A549 (cell line): ENCODE data around the gene IFITM1. TPM values are rescaled to one million over a fixed set of nuclear protein-coding genes. Genes with fewer than 3 reads are reported as not detected.

Source experiments
- ATAC-seq, 2 experiments: fragments of 200-7000 bp in 1 of 2; fragments of >200 bp in 1 of 2; cut with Nextera tagmentation in 1 of 2; cut with Tn5 transposase in 1 of 2; 3 replicates each; pipeline versions ENCODE4 v1.8.0 to v1.9.1; 2018 to 2020; ENCODE audit warnings: mild to moderate bottlenecking in 1 of 2, moderate library complexity in 1 of 2
- CTCF ChIA-PET: fragments of 300-600 bp; sonication (Branson Sonifier 250); formaldehyde crosslinking; extraction: SDS; loops from one replicate; lab custom pipeline; 2021; ENCODE audit warnings: antibody characterized with exemption, inconsistent platforms; lab: Yijun Ruan, JAX
- POLR2A ChIA-PET: fragments of 350-600 bp; formaldehyde crosslinking; extraction: SDS; loops from one replicate; lab custom pipeline; 2021; ENCODE audit warnings: antibody characterized with exemption, inconsistent platforms; lab: Yijun Ruan, JAX
- DNase-seq, 2 experiments: peaks; one replicate each; pipeline versions ENCODE4 v3.0.0 to v3.0.0-alpha.2; 2011 to 2016; ENCODE audit warnings: low read depth in 1 of 2, low spot score in 1 of 2
- FAIRE-seq: peaks from 2 replicates; lab custom pipeline; 2011; peaks lifted over from hg19 to GRCh38; lab: Jason Lieb, UNC
- H3K27ac ChIP-seq, 2 experiments: fragments of >200 bp; sonication (Bioruptor Twin); formaldehyde crosslinking; 3 replicates each; pipeline ENCODE4 v1.5.1; 2016 to 2017
- H3K4me1 ChIP-seq: fragments of >200 bp; sonication (Bioruptor Twin); formaldehyde crosslinking; 3 replicates; pipeline ENCODE4 v1.6.1; 2016
- H3K4me2 ChIP-seq: fragments of >200 bp; sonication (Bioruptor Twin); formaldehyde crosslinking; 3 replicates; pipeline ENCODE4 v1.6.1; 2016
- H3K4me3 ChIP-seq: fragments of >200 bp; sonication (Bioruptor Twin); formaldehyde crosslinking; 3 replicates; pipeline ENCODE4 v1.5.1; 2016
- H3K9me3 ChIP-seq: fragments of >200 bp; sonication (Bioruptor Twin); formaldehyde crosslinking; 3 replicates; pipeline ENCODE4 v1.6.1; 2016
- CBX8 ChIP-seq: fragments of 200-600 bp; sonication (generic); IDR thresholded peaks from 2 replicates; pipeline ENCODE4 v1.6.1; 2016
- EHF ChIP-seq: fragments of 250-450 bp; sonication (Bioruptor Pico); IDR thresholded peaks from 2 replicates; pipeline ENCODE4 v1.5.0; 2020; ENCODE audit warnings: mild to moderate bottlenecking
- EHMT2 ChIP-seq: fragments of 200-600 bp; sonication (generic); IDR thresholded peaks from 2 replicates; pipeline ENCODE4 v1.6.1; 2016; ENCODE audit warnings: antibody characterized with exemption, low read depth, mild to moderate bottlenecking, moderate library complexity
- ESRRA ChIP-seq: fragments of 150-350 bp; IDR thresholded peaks from 2 replicates; pipeline ENCODE4 v1.6.1; 2014; ENCODE audit warnings: mild to moderate bottlenecking, low read length, borderline replicate concordance
- FOSB ChIP-seq: fragments of 250-450 bp; sonication (Bioruptor Pico); IDR thresholded peaks from 2 replicates; pipeline ENCODE4 v1.5.0; 2020; ENCODE audit warnings: mild to moderate bottlenecking, moderate library complexity
- FOSL2 ChIP-seq, 2 experiments: fragments of 450-650 bp in 1 of 2; fragments of >200 bp in 1 of 2; sonication (Bioruptor Twin) in 1 of 2; formaldehyde crosslinking; IDR thresholded peaks; 2 replicates each; pipeline versions ENCODE4 v1.5.0 to v1.6.1; 2016 to 2020; ENCODE audit warnings: mild to moderate bottlenecking in 1 of 2, moderate library complexity in 1 of 2
- HEYL ChIP-seq: fragments of 250-450 bp; sonication (Bioruptor Pico); IDR thresholded peaks from 2 replicates; pipeline ENCODE4 v1.8.0; 2021; ENCODE audit warnings: mild to moderate bottlenecking, moderate library complexity
- HOXB13 ChIP-seq: fragments of 250-450 bp; sonication (Bioruptor Pico); IDR thresholded peaks from 2 replicates; pipeline ENCODE4 v1.5.0; 2020; ENCODE audit warnings: low read depth, mild to moderate bottlenecking, moderate library complexity
- HOXB5 ChIP-seq: fragments of 250-450 bp; sonication (Bioruptor Pico); IDR thresholded peaks from 2 replicates; pipeline ENCODE4 v1.5.0; 2020; ENCODE audit warnings: mild to moderate bottlenecking, moderate library complexity
- KDM1A ChIP-seq: fragments of 200-600 bp; sonication (generic); IDR thresholded peaks from 2 replicates; pipeline ENCODE4 v1.6.1; 2016; ENCODE audit warnings: low read depth, mild to moderate bottlenecking
- MAFK ChIP-seq: fragments of 450-650 bp; IDR thresholded peaks from 2 replicates; pipeline ENCODE4 v1.6.1; 2014; ENCODE audit not compliant: partially characterized antibody
- MAZ ChIP-seq: fragments of 150-350 bp; IDR thresholded peaks from 2 replicates; pipeline ENCODE4 v1.6.1; 2014; ENCODE audit warnings: antibody characterized with exemption, low read depth, low read length, borderline replicate concordance
- NR3C1 ChIP-seq: fragments of >200 bp; sonication (Bioruptor Twin); formaldehyde crosslinking; IDR thresholded peaks from 3 replicates; pipeline ENCODE4 v1.6.1; 2017
- RAD21 ChIP-seq, 2 experiments: fragments of >200 bp in 1 of 2; sonication (Bioruptor Twin) in 1 of 2; formaldehyde crosslinking in 1 of 2; IDR thresholded peaks in 1 of 2; conservative IDR thresholded peaks in 1 of 2; 2 replicates in 1 of 2; 3 replicates in 1 of 2; pipeline ENCODE4 v1.6.1; 2012 to 2018; ENCODE audit warnings: inconsistent platforms in 1 of 2
- RNF2 ChIP-seq: fragments of 200-600 bp; sonication (generic); IDR thresholded peaks from 2 replicates; pipeline ENCODE4 v1.6.1; 2016; ENCODE audit warnings: low read depth, mild to moderate bottlenecking, antibody characterized with exemption, moderate library complexity, borderline replicate concordance
- ZNF302 ChIP-seq: fragments of 250-450 bp; sonication (Bioruptor Pico); IDR thresholded peaks from 2 replicates; pipeline ENCODE4 v1.9.0; 2021; ENCODE audit warnings: inconsistent platforms, mild to moderate bottlenecking, moderate library complexity
- WGBS: methylation state at CpG from one replicate; pipeline ENCODE4 v1.1.6; 2017; ENCODE audit errors: missing lambda C conversion rate; 5-methylcytosine and 5-hydroxymethylcytosine counted together
- polyA plus RNA-seq, 4 experiments: library from polyadenylated mRNA; depleted of rRNA in 3 of 4; stranded (reverse); fragments of >200 nt; fragmentation: RNase III in 1 of 4; extraction: RNeasy Plus Mini Kit Qiagen cat#74134 plus additional on column Dnase treatment in 1 of 4; gene quantifications; 2 replicates in 3 of 4; 3 replicates in 1 of 4; pipeline ENCODE4 v1.2.3, GENCODE V29; 2011 to 2017
- TF ChIP-seq, protein P1 (sequence below): fragments of 150-350 bp; IDR thresholded peaks from 2 replicates; pipeline ENCODE4 v1.6.1; 2014; ENCODE audit warnings: low read depth, mild to moderate bottlenecking, low read length
- TF ChIP-seq, protein P2 (sequence below): IDR thresholded peaks from 2 replicates; pipeline ENCODE4 v1.6.1; 2012; ENCODE audit warnings: low read depth, borderline replicate concordance
- TF ChIP-seq, protein P3 (sequence below): fragments of 450-650 bp; IDR thresholded peaks from 2 replicates; pipeline ENCODE4 v1.6.1; 2014; ENCODE audit warnings: antibody characterized with exemption

Gene IFITM1
- polyA plus RNA-seq, 2 of the 4 experiments (the other 2 are of a cell fraction): 0.14 to 1.7 TPM

DNA sequence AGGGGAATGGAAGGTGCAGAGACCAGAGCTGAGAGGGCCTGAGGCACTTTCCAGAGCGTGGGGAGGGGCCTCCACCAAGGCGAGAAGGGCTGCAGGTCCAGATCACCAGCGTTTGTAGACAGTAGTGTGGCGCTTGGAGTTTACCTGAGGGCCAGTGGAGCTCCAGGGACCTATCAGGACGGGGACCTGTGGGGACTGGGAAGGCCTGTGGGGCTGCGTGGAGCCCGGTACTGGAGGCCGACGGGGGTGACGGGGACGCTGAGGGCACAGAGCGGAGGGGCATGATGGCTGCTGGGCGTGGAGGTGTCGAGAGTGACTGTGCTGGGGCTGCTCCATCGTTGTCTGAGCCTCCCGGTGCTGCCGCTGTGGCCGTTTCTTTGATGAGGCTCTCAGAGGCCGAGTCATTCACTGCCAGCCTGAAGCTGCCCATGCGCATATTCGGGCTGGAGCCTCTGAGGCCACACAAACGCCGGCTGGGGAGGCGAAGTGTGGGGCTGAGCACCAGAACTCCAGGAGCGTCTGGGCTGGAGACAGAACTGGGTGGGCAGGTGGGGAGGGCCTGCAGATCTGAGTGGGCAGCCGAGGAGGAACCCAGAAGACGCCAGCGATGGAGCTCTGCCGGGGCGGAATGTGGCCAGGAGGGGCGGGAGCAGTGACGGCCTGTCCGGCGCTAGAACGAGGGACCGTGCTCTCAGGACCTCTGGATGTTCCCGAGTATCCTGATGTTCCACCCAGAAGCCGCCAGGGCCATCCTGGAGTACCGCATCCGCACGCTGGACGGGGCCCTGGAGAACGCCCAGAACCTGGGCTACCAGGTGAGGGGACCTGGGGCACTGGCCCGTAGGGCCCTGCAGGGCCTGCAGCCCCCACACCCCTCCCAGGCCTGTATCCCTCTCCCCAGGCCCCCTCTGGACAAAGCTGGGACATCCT is 22.3 kb upstream of the IFITM1 start:
- FAIRE-seq: no peak
- Histone ChIP-seq H3K9me3 (no peaks in the 10 kb centered on the region), H3K27ac (no peak overlapping the region), H3K4me3 (no peak overlapping the region), H3K4me1 (peaks cover 5% of the 10 kb centered on the region; the same call in 1 of the 3 replicates), H3K4me2 (no peak overlapping the region)
- DNase-seq: no peak
- ChIA-PET CTCF (interaction anchor here (0.9 to 8.7 kb wide), 4 partner anchors 10 to 41 kb away, joined by 3 to 49 read pairs (median 4); partner anchors contain the start of gene IFITM2), POLR2A (interaction anchor here (0.9 kb wide), 1 partner anchor 84 kb away, joined by 3 read pairs; the partner anchor contains the start of genes BET1L and RIC8A)
- no peak for ATAC-seq
- no peak for TF ChIP-seq FOSL2 (IDR thresholded peaks at IDR 0.05)
- no peak for TF ChIP-seq FOSL2 (CRISPR knock-in tag; IDR thresholded peaks at IDR 0.05)
- TF ChIP-seq, protein P1, sequence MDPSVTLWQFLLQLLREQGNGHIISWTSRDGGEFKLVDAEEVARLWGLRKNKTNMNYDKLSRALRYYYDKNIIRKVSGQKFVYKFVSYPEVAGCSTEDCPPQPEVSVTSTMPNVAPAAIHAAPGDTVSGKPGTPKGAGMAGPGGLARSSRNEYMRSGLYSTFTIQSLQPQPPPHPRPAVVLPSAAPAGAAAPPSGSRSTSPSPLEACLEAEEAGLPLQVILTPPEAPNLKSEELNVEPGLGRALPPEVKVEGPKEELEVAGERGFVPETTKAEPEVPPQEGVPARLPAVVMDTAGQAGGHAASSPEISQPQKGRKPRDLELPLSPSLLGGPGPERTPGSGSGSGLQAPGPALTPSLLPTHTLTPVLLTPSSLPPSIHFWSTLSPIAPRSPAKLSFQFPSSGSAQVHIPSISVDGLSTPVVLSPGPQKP: no peak
- TF ChIP-seq FOSB (CRISPR knock-in tag): no peak
- TF ChIP-seq EHF: no peak
- no peak for TF ChIP-seq MAFK
- 93% methylated on average over 37 of the region's 44 CpGs for WGBS

DNA sequence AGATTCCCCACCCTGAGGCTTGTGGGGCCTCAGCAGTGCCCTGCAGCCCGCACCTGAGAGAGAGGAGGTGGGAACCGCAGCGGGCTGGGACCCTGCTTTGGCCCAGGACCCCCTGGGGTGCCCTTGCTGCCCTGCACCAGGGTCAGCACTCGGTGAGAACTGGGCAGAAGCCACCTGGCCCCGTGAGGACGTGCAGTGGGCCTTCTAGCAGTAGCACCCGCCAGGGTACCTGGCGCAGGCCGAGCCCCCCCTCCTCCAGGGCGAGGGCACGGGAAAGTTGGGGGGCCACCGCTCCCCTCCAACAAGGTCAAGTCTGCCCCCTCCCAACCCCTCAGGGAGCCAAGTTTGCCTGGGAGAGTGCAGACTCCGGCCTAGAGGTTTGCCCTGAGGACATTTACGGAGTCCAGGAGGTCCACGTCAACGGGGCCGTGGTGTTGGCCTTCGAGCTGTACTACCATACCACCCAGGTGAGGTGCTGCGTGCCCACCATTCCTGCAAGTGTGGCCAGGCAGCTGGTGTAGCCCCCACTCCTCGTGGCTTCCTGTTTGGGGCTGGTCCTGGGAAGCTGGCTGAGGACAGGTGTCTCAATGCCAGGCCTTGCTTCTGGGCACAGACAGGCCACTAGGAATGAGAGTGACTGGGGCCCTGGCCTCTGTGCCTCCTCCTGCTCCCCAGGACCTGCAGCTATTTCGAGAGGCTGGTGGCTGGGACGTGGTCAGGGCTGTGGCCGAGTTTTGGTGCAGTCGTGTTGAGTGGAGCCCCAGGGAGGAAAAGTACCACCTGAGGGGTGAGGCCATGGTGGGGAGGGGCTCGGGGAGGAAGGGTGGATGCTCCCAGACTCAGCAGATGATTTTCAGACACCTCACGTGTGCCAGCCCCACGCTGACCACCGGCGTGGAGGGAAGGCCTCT is 21.4 kb upstream of the IFITM1 start:
- ChIA-PET CTCF (interaction anchor here (0.8 to 8.7 kb wide), 4 partner anchors 9 to 40 kb away, joined by 3 to 49 read pairs (median 4); partner anchors contain the start of gene IFITM2), POLR2A (no interaction called here)
- no peak for TF ChIP-seq RAD21 (conservative IDR thresholded peaks at IDR 0.05 in 1 of 2, IDR thresholded peaks at IDR 0.05 in 1 of 2)
- no peak for TF ChIP-seq HOXB5 (CRISPR knock-in tag)
- no peak for TF ChIP-seq NR3C1
- TF ChIP-seq HOXB13 (CRISPR knock-in tag): no peak
- no peak for TF ChIP-seq KDM1A
- TF ChIP-seq, protein P2, sequence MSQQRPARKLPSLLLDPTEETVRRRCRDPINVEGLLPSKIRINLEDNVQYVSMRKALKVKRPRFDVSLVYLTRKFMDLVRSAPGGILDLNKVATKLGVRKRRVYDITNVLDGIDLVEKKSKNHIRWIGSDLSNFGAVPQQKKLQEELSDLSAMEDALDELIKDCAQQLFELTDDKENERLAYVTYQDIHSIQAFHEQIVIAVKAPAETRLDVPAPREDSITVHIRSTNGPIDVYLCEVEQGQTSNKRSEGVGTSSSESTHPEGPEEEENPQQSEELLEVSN: no peak
- no peak for TF ChIP-seq ZNF302 (CRISPR knock-in tag)
- no peak for TF ChIP-seq CBX8
- TF ChIP-seq MAZ: no peak
- TF ChIP-seq HEYL (CRISPR knock-in tag): no peak
- TF ChIP-seq, protein P3, sequence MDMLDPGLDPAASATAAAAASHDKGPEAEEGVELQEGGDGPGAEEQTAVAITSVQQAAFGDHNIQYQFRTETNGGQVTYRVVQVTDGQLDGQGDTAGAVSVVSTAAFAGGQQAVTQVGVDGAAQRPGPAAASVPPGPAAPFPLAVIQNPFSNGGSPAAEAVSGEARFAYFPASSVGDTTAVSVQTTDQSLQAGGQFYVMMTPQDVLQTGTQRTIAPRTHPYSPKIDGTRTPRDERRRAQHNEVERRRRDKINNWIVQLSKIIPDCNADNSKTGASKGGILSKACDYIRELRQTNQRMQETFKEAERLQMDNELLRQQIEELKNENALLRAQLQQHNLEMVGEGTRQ: no peak
- no peak for TF ChIP-seq RNF2
- no peak for TF ChIP-seq ESRRA
- TF ChIP-seq EHMT2: no peak
- Histone ChIP-seq H3K4me2 (no peak overlapping the region), H3K9me3 (no peaks in the 10 kb centered on the region), H3K4me1 (peaks cover 5% of the 10 kb centered on the region; the same call in 1 of the 3 replicates), H3K27ac (no peak overlapping the region), H3K4me3 (no peak overlapping the region)
- ATAC-seq (no peak), FAIRE-seq (no peak), DNase-seq (no peak)
- WGBS: 92% methylated on average over 20 of the region's 29 CpGs
